ENCODE measurements around the gene DRC1. TPM values are rescaled to one million over a fixed set of nuclear protein-coding genes. Genes with fewer than 3 reads are reported as not detected.

DRC1 gene
- total RNA-seq, 2 donors from 2014 or later: 0.33 to 0.48 TPM

DNA sequence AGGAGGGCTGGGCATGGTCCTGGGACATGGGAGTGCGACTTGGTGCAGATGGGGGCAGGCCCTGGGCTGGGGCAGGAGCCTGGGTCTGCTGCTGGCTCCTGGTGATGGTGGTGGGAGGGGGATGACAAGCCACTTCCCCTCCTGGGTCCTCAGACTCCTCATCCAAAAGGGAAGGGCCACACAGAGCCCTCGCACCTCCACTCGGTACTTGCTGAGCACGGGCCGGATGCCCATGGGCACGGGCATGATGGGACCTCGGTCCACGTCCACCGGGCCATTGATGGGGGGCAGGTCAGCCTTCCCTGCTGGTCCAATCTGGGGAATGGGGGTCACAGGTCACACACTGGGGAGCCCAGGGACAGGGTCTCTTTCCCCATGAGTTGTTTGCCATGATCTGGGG is 72.1 kb downstream of the DRC1 start:
- no peak overlapping the region for H3K9ac ChIP-seq (ENCODE audit: extremely low read depth, low read length, poor library complexity, severe bottlenecking)

DNA sequence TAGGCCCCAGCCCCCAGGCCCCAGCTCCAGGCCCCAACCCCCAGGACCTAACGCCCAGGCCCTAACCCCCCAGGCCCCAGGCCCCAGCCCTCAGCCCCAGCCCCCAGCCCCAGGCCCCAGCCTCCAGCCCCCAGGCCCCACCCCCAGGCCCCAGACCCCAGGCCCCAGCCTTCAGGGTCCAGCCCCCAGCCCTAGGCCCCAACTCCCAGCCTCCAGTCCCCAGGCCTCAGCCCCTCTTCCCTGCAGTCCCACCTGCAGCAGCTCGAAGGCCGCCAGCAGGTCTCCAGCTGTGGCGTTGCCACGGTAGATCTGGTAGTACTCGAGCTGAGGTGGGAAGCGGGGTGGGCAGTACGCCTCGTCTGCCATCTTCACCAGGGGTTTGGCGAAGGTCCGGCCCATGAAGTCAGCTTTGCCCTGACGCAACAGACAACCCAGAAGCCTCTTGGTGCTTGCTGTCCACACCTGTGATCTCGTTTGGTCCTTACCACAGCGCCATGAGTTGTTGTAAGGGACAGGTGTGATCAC is 72.6 kb downstream of the DRC1 start:
- TF ChIP-seq, protein P1, sequence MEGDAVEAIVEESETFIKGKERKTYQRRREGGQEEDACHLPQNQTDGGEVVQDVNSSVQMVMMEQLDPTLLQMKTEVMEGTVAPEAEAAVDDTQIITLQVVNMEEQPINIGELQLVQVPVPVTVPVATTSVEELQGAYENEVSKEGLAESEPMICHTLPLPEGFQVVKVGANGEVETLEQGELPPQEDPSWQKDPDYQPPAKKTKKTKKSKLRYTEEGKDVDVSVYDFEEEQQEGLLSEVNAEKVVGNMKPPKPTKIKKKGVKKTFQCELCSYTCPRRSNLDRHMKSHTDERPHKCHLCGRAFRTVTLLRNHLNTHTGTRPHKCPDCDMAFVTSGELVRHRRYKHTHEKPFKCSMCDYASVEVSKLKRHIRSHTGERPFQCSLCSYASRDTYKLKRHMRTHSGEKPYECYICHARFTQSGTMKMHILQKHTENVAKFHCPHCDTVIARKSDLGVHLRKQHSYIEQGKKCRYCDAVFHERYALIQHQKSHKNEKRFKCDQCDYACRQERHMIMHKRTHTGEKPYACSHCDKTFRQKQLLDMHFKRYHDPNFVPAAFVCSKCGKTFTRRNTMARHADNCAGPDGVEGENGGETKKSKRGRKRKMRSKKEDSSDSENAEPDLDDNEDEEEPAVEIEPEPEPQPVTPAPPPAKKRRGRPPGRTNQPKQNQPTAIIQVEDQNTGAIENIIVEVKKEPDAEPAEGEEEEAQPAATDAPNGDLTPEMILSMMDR (conservative IDR thresholded peaks at IDR 0.05): no peak

More for the DNA sequence above, 72.1 kb downstream of the DRC1 start:
- WGBS, 2 experiments (ENCODE audit: insufficient coverage in 1 of 2, insufficient read length in 1 of 2): 92% methylated on average over 8 to 9 of the region's 9 CpGs
- Mint-ChIP-seq H3K4me3 (no peak overlapping the region), H3K36me3 (ENCODE audit: low read depth) (no peaks in the 10 kb centered on the region), H3K9me3 (no peaks in the 10 kb centered on the region), H3K27ac (no peak overlapping the region), H3K4me1 (peaks cover 4% of the 10 kb centered on the region), H3K27me3 (ENCODE audit: insufficient read depth) (peaks cover 1% of the 10 kb centered on the region)
- H3K27me3 ChIP-seq (ENCODE audit: control insufficient read depth, insufficient read depth, low read length, poor library complexity, severe bottlenecking): no peaks in the 10 kb centered on the region
- H3K4me1 ChIP-seq (ENCODE audit: control insufficient read depth, insufficient read depth, low read length): no peaks in the 10 kb centered on the region
- no peak overlapping the region for H3K4me3 ChIP-seq (ENCODE audit: low read length)
- DNase-seq: no peak
- peaks cover 7% of the 10 kb centered on the region for H3K9me3 ChIP-seq (ENCODE audit: control insufficient read depth, low read length)
- TF ChIP-seq, protein P1 (conservative IDR thresholded peaks at IDR 0.05): no peak
- no peak overlapping the region for H3K27ac ChIP-seq (ENCODE audit: low read depth, low read length)
- H3K36me3 ChIP-seq (ENCODE audit: control insufficient read depth, insufficient read depth, low read length): no peaks in the 10 kb centered on the region

DNA sequence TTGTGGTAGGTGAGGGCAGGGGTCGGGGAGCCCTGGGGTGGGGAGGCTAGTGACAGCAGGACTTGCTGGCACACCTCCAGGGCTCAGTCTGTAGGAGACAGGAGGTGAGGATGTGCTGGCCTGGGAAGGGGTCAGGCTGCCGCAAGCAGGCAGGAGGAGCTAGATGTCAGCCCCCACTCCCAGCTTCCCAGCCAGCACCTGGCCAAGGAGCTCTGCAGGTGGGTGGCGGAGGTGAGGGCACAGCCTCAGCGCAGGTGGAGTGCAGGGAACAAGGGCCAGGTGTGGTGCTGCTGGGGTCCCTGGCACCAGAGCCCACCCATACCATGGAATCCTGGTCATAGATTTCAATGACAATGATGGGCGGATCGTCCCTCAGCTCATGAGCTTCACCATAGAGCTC is 73.3 kb downstream of the DRC1 start:
- no peaks in the 10 kb centered on the region for H3K9me3 Mint-ChIP-seq
- no peak for DNase-seq
- H3K27me3 Mint-ChIP-seq (ENCODE audit: insufficient read depth): peaks cover 1% of the 10 kb centered on the region
- Histone ChIP-seq H3K27ac (ENCODE audit: low read depth, low read length) (no peak overlapping the region), H3K36me3 (ENCODE audit: control insufficient read depth, insufficient read depth, low read length) (no peaks in the 10 kb centered on the region), H3K4me1 (ENCODE audit: control insufficient read depth, insufficient read depth, low read length) (no peaks in the 10 kb centered on the region), H3K9ac (ENCODE audit: extremely low read depth, low read length, poor library complexity, severe bottlenecking) (no peak overlapping the region), H3K4me3 (ENCODE audit: low read length) (no peak overlapping the region), H3K27me3 (ENCODE audit: control insufficient read depth, insufficient read depth, low read length, poor library complexity, severe bottlenecking) (no peaks in the 10 kb centered on the region), H3K9me3 (ENCODE audit: control insufficient read depth, low read length) (no peaks in the 10 kb centered on the region)
- H3K4me1 Mint-ChIP-seq: peaks cover 4% of the 10 kb centered on the region
- no peaks in the 10 kb centered on the region for H3K36me3 Mint-ChIP-seq (ENCODE audit: low read depth)
- H3K27ac Mint-ChIP-seq: no peak overlapping the region
- TF ChIP-seq, protein P1 (conservative IDR thresholded peaks at IDR 0.05): no peak
- H3K4me3 Mint-ChIP-seq: no peak overlapping the region
- WGBS, 2 experiments (ENCODE audit: insufficient coverage in 1 of 2, insufficient read length in 1 of 2): 93 to 100% methylated on average over 2 to 6 of the region's 6 CpGs

More for the DNA sequence above, 72.6 kb downstream of the DRC1 start:
- no peak overlapping the region for H3K9ac ChIP-seq (ENCODE audit: extremely low read depth, low read length, poor library complexity, severe bottlenecking)
- Mint-ChIP-seq H3K36me3 (ENCODE audit: low read depth) (no peaks in the 10 kb centered on the region), H3K4me1 (peaks cover 4% of the 10 kb centered on the region), H3K27me3 (ENCODE audit: insufficient read depth) (peaks cover 1% of the 10 kb centered on the region), H3K9me3 (no peaks in the 10 kb centered on the region), H3K4me3 (no peak overlapping the region), H3K27ac (no peak overlapping the region)
- 92 to 95% methylated on average over 10 to 14 of the region's 14 CpGs for WGBS, 2 experiments (ENCODE audit: insufficient coverage in 1 of 2, insufficient read length in 1 of 2)
- no peak overlapping the region for H3K4me3 ChIP-seq (ENCODE audit: low read length)
- H3K27me3 ChIP-seq (ENCODE audit: control insufficient read depth, insufficient read depth, low read length, poor library complexity, severe bottlenecking): no peaks in the 10 kb centered on the region
- no peaks in the 10 kb centered on the region for H3K4me1 ChIP-seq (ENCODE audit: control insufficient read depth, insufficient read depth, low read length)
- no peaks in the 10 kb centered on the region for H3K36me3 ChIP-seq (ENCODE audit: control insufficient read depth, insufficient read depth, low read length)
- H3K9me3 ChIP-seq (ENCODE audit: control insufficient read depth, low read length): peaks cover 4% of the 10 kb centered on the region
- H3K27ac ChIP-seq (ENCODE audit: low read depth, low read length): no peak overlapping the region
- DNase-seq: no peak

Measured in endodermal cell (in vitro differentiated cells).